Large intestine (tissue), 12 donors: ENCODE results near the gene MRM1. TPM values are rescaled to one million over a fixed set of nuclear protein-coding genes. Genes with fewer than 3 reads are reported as not detected.

Source experiments
- DNase-seq, 2 donors: peaks; one replicate each; pipeline versions ENCODE4 v3.0.0 to v3.0.0-alpha.2; 2013
- H3K27ac ChIP-seq: one replicate; pipeline ENCODE4 v1.5.1; 2013; ENCODE audit warnings: low read length
- H3K27me3 ChIP-seq: 2 replicates; pipeline ENCODE4 v1.6.1; 2013; ENCODE audit warnings: low read length; ENCODE audit not compliant: control insufficient read depth, insufficient read depth
- H3K36me3 ChIP-seq: 2 replicates; pipeline ENCODE4 v1.6.1; 2013; ENCODE audit warnings: low read length; ENCODE audit not compliant: control insufficient read depth, insufficient read depth
- H3K4me1 ChIP-seq: one replicate; pipeline ENCODE4 v1.6.1; 2013; ENCODE audit warnings: low read length; ENCODE audit not compliant: control insufficient read depth, insufficient read depth
- H3K4me3 ChIP-seq: one replicate; pipeline ENCODE4 v1.5.1; 2013; ENCODE audit warnings: low read length
- H3K9me3 ChIP-seq: one replicate; pipeline ENCODE4 v1.6.1; 2013; ENCODE audit warnings: mild to moderate bottlenecking, low read depth, low read length, moderate library complexity; ENCODE audit not compliant: control insufficient read depth
- WGBS: methylation state at CpG from one replicate; pipeline ENCODE4 v1.1.5; 2013; ENCODE audit warnings: low lambda C conversion rate; ENCODE audit not compliant: insufficient coverage; 5-methylcytosine and 5-hydroxymethylcytosine counted together
- long read RNA-seq, 11 donors: transcript quantifications; one replicate each; lab custom pipeline, GENCODE V29; 2026
- polyA plus RNA-seq: library from polyadenylated mRNA; unstranded; fragments of 120-200 nt; gene quantifications from one replicate; pipeline ENCODE4 v1.2.1, GENCODE V29; 2013

MRM1 gene, protein sequence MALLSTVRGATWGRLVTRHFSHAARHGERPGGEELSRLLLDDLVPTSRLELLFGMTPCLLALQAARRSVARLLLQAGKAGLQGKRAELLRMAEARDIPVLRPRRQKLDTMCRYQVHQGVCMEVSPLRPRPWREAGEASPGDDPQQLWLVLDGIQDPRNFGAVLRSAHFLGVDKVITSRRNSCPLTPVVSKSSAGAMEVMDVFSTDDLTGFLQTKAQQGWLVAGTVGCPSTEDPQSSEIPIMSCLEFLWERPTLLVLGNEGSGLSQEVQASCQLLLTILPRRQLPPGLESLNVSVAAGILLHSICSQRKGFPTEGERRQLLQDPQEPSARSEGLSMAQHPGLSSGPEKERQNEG
- 6.9 TPM for polyA plus RNA-seq
- long read RNA-seq, donor 1, partial matches to known transcripts: 0 of 2 reads
- long read RNA-seq, donor 1, other reads (novel, unspliced or antisense): 0 of 2 reads
- long read RNA-seq, donor 2, partial matches to known transcripts: 0 of 1 reads
- long read RNA-seq, donor 2, other reads (novel, unspliced or antisense): 0 of 1 reads
- long read RNA-seq, donor 3: 0 reads
- long read RNA-seq, donor 4, partial matches to known transcripts: 0 of 1 reads
- long read RNA-seq, donor 4, other reads (novel, unspliced or antisense): 0 of 1 reads
- long read RNA-seq, donor 5, partial matches to known transcripts: 0 of 3 reads
- long read RNA-seq, donor 5, other reads (novel, unspliced or antisense): 0 of 3 reads
- long read RNA-seq, donor 6, partial matches to known transcripts: 0 of 3 reads
- long read RNA-seq, donor 6, other reads (novel, unspliced or antisense): 0 of 3 reads
- long read RNA-seq, donor 7, partial matches to known transcripts: 0 of 3 reads
- long read RNA-seq, donor 7, other reads (novel, unspliced or antisense): 0 of 3 reads
- long read RNA-seq, donor 8, partial matches to known transcripts: 0 of 4 reads
- long read RNA-seq, donor 8, other reads (novel, unspliced or antisense): 0 of 4 reads
- long read RNA-seq, donor 9, partial matches to known transcripts: 0 of 2 reads
- long read RNA-seq, donor 9, other reads (novel, unspliced or antisense): 0 of 2 reads
- long read RNA-seq, donor 10, partial matches to known transcripts: 0 of 2 reads
- long read RNA-seq, donor 10, other reads (novel, unspliced or antisense): 0 of 2 reads
- long read RNA-seq, donor 11, partial matches to known transcripts: 0 of 2 reads
- long read RNA-seq, donor 11, other reads (novel, unspliced or antisense): 0 of 2 reads

GRCh38 chr17:36601303-36602029, at the start of gene MRM1:
Gene MRM1, plus strand, starts transcription at chr17:36601583. Its CDS starts 228 bp downstream, at chr17:36601811.
- no CpG with 5 or more reads among the region's 60 CpGs for WGBS
- H3K27me3 ChIP-seq: no peaks in the 10 kb centered on the region
- H3K36me3 ChIP-seq: peaks cover 34% of the 10 kb centered on the region
- H3K27ac ChIP-seq: peak within 1 kb of the TSS; percentile 84
- H3K4me1 ChIP-seq: peaks cover 52% of the 10 kb centered on the region
- DNase-seq: peak; percentile 90 to 92
- peak within 1 kb of the TSS; percentile 70 for H3K4me3 ChIP-seq
- no peaks in the 10 kb centered on the region for H3K9me3 ChIP-seq

DNA sequence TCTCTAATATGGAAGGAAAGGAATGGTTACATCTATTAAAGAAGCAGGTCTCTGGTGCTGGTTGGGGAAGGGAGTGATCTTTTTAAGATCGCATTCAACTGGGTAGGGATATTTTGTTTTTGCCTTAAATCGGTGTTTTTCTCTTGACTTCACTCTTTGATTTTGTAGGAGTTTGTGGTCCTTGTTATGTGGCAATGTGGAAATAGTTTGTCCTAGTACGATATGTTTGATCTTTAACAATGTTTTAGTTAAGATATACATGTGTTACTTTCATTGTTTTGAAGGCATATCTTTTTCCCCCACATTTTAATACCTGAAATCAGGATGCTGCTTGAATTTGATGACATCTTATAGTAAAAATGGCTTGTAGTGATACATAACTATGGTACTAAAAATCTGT, 47.9 kb upstream of the MRM1 start:
- Histone ChIP-seq H3K27me3 (no peaks in the 10 kb centered on the region), H3K4me1 (no peaks in the 10 kb centered on the region), H3K36me3 (peaks cover 29% of the 10 kb centered on the region)

DNA sequence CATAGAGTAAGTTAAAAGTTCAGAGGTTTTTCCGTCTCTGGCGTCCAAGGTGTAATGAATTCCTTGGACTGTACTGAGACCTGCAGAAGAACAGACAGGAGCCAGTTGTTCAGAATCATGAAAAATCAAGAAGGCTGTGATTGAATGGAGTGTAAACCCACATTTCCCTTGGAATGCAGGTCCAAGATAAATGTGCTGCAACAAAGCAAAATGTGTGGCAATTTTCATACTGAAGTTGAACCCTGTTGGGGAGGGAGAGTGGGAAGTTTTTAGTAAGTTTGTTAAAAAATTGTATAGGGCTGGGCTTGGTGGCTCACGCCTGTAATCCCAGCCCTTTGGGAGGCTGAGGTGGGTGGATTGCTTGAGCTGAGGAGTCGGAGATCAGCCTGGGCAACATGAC, 35.3 kb upstream of the MRM1 start:
- H3K4me3 ChIP-seq: no peak overlapping the region
- WGBS: 100% methylated on average over 1 of the region's 4 CpGs
- H3K27ac ChIP-seq: no peak overlapping the region
- H3K4me1 ChIP-seq: no peaks in the 10 kb centered on the region
- no peak for DNase-seq
- no peaks in the 10 kb centered on the region for H3K27me3 ChIP-seq
- H3K36me3 ChIP-seq: peaks cover 64% of the 10 kb centered on the region
- no peaks in the 10 kb centered on the region for H3K9me3 ChIP-seq

More for the DNA sequence above, 47.9 kb upstream of the MRM1 start:
- Histone ChIP-seq H3K4me3 (no peak overlapping the region), H3K27ac (no peak overlapping the region), H3K9me3 (no peaks in the 10 kb centered on the region)
- no peak for DNase-seq
- 80% methylated on average over 1 of the region's 3 CpGs for WGBS

GRCh38 chr17:36575028-36575427, 26.4 kb upstream of the MRM1 start:
- WGBS: no CpG with 5 or more reads among the region's 12 CpGs
- no peak for DNase-seq
- H3K36me3 ChIP-seq: peaks cover 58% of the 10 kb centered on the region
- H3K4me3 ChIP-seq: no peak overlapping the region
- H3K9me3 ChIP-seq: no peaks in the 10 kb centered on the region
- no peaks in the 10 kb centered on the region for H3K4me1 ChIP-seq
- H3K27ac ChIP-seq: no peak overlapping the region
- H3K27me3 ChIP-seq: no peaks in the 10 kb centered on the region

- no peak overlapping the region for H3K27ac ChIP-seq
- no peaks in the 10 kb centered on the region for H3K9me3 ChIP-seq
- H3K4me1 ChIP-seq: no peaks in the 10 kb centered on the region
- no peak for DNase-seq
- no CpG with 5 or more reads among the region's 2 CpGs for WGBS
- no peak overlapping the region for H3K4me3 ChIP-seq
- peaks cover 59% of the 10 kb centered on the region for H3K36me3 ChIP-seq
- no peaks in the 10 kb centered on the region for H3K27me3 ChIP-seq
Observed at GRCh38 chr17:36576793-36577192, 24.6 kb upstream of the MRM1 start.

- no peak for DNase-seq
- H3K27me3 ChIP-seq: no peaks in the 10 kb centered on the region
Observed at GRCh38 chr17:36578671-36579070, 22.7 kb upstream of the MRM1 start.

DNA sequence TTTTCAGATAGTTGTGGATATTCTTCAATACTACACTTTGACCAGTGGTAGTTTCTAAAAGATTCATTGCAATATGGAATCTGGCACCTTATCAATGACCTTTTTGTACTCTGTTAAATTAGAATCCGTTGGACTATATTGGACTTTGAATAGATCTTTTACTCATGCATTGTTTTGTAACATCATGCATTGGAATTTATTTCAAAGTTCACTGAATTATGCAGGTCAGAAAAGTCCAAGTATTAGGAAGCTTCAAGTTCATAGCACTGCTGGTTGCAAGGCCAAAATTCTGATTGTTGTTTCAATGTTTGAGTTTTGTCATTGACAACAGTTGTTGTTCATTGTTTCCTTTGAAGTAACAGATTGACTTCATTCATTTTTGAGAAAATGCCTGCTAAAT, 17.6 kb upstream of the MRM1 start:
- WGBS: no CpG with 5 or more reads among the region's 1 CpG
- H3K4me1 ChIP-seq: peaks cover 4% of the 10 kb centered on the region
- no peak overlapping the region for H3K27ac ChIP-seq
- peaks cover 82% of the 10 kb centered on the region for H3K36me3 ChIP-seq
- no peaks in the 10 kb centered on the region for H3K9me3 ChIP-seq
- H3K4me3 ChIP-seq: no peak overlapping the region
- H3K27me3 ChIP-seq: no peaks in the 10 kb centered on the region
- peak in 1 of 2 donors; percentile 46 for DNase-seq

More at GRCh38 chr17:36578671-36579070, 22.7 kb upstream of the MRM1 start:
- no peaks in the 10 kb centered on the region for H3K4me1 ChIP-seq
- WGBS: 100% methylated on average over 1 of the region's 2 CpGs
- H3K27ac ChIP-seq: no peak overlapping the region
- no peak overlapping the region for H3K4me3 ChIP-seq
- H3K9me3 ChIP-seq: no peaks in the 10 kb centered on the region
- peaks cover 66% of the 10 kb centered on the region for H3K36me3 ChIP-seq

DNA sequence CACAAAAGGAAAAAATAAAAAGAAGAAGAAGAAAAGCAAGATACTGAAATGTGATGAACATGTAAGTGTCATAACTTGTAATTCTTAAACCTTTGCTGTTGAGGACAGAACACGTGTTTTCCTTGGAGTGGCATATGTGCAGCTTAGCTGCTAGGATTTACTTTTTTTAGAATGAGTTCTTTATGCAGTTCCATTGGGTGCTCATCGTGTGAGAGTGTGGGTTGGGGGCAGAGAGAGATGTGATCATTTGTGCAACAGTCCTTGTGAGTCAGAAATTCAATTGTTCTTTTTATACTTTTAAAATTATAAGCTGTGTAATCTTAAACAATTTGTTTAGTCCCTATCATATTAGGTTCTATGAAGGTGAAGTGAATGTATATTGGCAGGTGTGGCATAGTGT, 15.2 kb upstream of the MRM1 start:
- Histone ChIP-seq H3K27me3 (no peaks in the 10 kb centered on the region), H3K4me1 (peaks cover 6% of the 10 kb centered on the region), H3K4me3 (no peak overlapping the region), H3K9me3 (no peaks in the 10 kb centered on the region), H3K36me3 (peaks cover 73% of the 10 kb centered on the region), H3K27ac (no peak overlapping the region)
- no peak for DNase-seq
- no CpG with 5 or more reads among the region's 2 CpGs for WGBS

DNA sequence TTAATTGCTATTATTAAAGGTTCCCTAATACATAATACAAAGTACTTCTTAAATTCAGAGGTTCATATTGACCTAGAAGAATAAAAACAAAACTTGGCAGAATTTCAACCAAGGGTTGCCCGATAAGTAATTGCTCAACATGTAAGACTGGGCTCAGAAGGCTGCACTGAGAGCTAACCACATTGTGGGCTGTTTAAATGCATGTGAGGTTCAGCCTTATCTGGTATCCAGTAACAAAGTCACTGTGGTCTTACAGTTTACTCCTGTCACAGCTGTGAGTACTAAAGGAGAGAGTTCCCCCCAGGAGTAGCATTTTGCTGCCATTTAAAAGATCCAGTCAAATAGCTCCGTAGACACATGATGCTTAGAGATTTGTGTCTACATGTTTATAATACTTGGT, 11.3 kb upstream of the MRM1 start:
- peaks cover 43% of the 10 kb centered on the region for H3K36me3 ChIP-seq
- no peak overlapping the region for H3K27ac ChIP-seq
- no peaks in the 10 kb centered on the region for H3K9me3 ChIP-seq
- no peaks in the 10 kb centered on the region for H3K27me3 ChIP-seq
- DNase-seq: peak in 1 of 2 donors; percentile 44
- no peak overlapping the region for H3K4me3 ChIP-seq
- peaks cover 19% of the 10 kb centered on the region for H3K4me1 ChIP-seq
- 100% methylated on average over 1 of the region's 2 CpGs for WGBS
